GM12878 (cell line): ENCODE measurements around the gene HMGCS1. TPM values are rescaled to one million over a fixed set of nuclear protein-coding genes. Genes with fewer than 3 reads are reported as not detected.

Experiments
- ATAC-seq: fragments of 200-7000 bp; cut with Tn5 transposase; 3 replicates; pipeline ENCODE4 v1.9.1; 2020; ENCODE audit warnings: mild to moderate bottlenecking, moderate library complexity
- BruUV-seq: library from RNA; stranded (reverse); fragments of 400-500 nt; replicated peaks from 2 replicates; lab custom pipeline; 2021; lab: Mats Ljungman, UMichigan
- CTCF ChIA-PET: fragments of 300-600 bp; sonication (Branson Sonifier 250); formaldehyde crosslinking; extraction: SDS; loops from one replicate; lab custom pipeline; 2021; ENCODE audit warnings: inconsistent platforms; lab: Yijun Ruan, JAX
- POLR2A ChIA-PET: fragments of 350-600 bp; formaldehyde crosslinking; extraction: SDS; loops from one replicate; lab custom pipeline; 2021; ENCODE audit warnings: inconsistent platforms; lab: Charles Lee
- RAD21 ChIA-PET: fragments of 300-600 bp; sonication (Branson Sonifier 250); formaldehyde crosslinking; loops from one replicate; lab custom pipeline; 2023; ENCODE audit warnings: antibody characterized with exemption; ENCODE audit not compliant: unreplicated experiment; lab: Charles Lee
- SMC1A ChIA-PET: fragments of 300-600 bp; sonication (Branson Sonifier 250); formaldehyde crosslinking; loops from one replicate; lab custom pipeline; 2023; ENCODE audit not compliant: unreplicated experiment, uncharacterized antibody; lab: Charles Lee
- DNase-seq: peaks from one replicate; pipeline ENCODE4 v3.0.0-alpha.2; 2011; ENCODE audit warnings: low read depth, low spot score
- FAIRE-seq: peaks from 3 replicates; lab custom pipeline; 2011; peaks lifted over from hg19 to GRCh38; lab: Jason Lieb, UNC
- H2AFZ ChIP-seq: 2 replicates; pipeline ENCODE4 v1.6.0; 2011; ENCODE audit warnings: low read depth, low read length, control low read depth; ENCODE audit not compliant: control insufficient read depth
- H3K27ac ChIP-seq: 2 replicates; pipeline ENCODE4 v1.5.1; 2011; ENCODE audit warnings: control low read depth; ENCODE audit not compliant: control insufficient read depth, insufficient read depth
- H3K27me3 ChIP-seq, 2 experiments: replicated peaks in 1 of 2; 2 replicates each; pipeline versions ENCODE4 v1.6.0 to v1.6.1; 2011; ENCODE audit warnings: low read length in 1 of 2; ENCODE audit not compliant: control insufficient read depth in 2 of 2, insufficient read depth in 2 of 2
- H3K36me3 ChIP-seq, 2 experiments: 2 replicates each; pipeline ENCODE4 v1.5.1; 2011; ENCODE audit warnings: low read length in 1 of 2; ENCODE audit not compliant: control insufficient read depth in 2 of 2, insufficient read depth in 2 of 2
- H3K4me1 ChIP-seq: 2 replicates; pipeline ENCODE4 v1.6.1; 2011; ENCODE audit warnings: mild to moderate bottlenecking, low read length, moderate library complexity, mixed read lengths; ENCODE audit not compliant: control insufficient read depth, insufficient read depth
- H3K4me2 ChIP-seq: 2 replicates; pipeline ENCODE4 v1.6.0; 2011; ENCODE audit warnings: control low read depth; ENCODE audit not compliant: control insufficient read depth, insufficient read depth
- H3K4me3 ChIP-seq: fragments of 200-600 bp; sonication (generic); 2 replicates; pipeline ENCODE4 v1.5.1; 2016
- H3K79me2 ChIP-seq: 2 replicates; pipeline ENCODE4 v1.6.0; 2011; ENCODE audit warnings: low read length; ENCODE audit not compliant: control insufficient read depth, insufficient read depth
- H3K9ac ChIP-seq: 2 replicates; pipeline ENCODE4 v1.8.0; 2011; ENCODE audit warnings: low read length, control low read depth, mixed read lengths; ENCODE audit not compliant: control insufficient read depth, insufficient read depth
- H3K9me3 ChIP-seq: replicated peaks from 3 replicates; pipeline ENCODE4 v1.5.1; 2011; ENCODE audit warnings: mild to moderate bottlenecking, low read length; ENCODE audit not compliant: control insufficient read depth, insufficient read depth
- H4K20me1 ChIP-seq: 2 replicates; pipeline ENCODE4 v1.6.0; 2011; ENCODE audit not compliant: control insufficient read depth, insufficient read depth
- ATF3 ChIP-seq: IDR thresholded peaks from 2 replicates; pipeline ENCODE4 v1.6.1; 2011; ENCODE audit warnings: low read depth, mild to moderate bottlenecking, low read length, moderate library complexity, borderline replicate concordance; ENCODE audit errors: extremely low read depth
- BCL11A ChIP-seq: IDR thresholded peaks from 2 replicates; pipeline ENCODE4 v1.6.1; 2011; ENCODE audit warnings: low read depth, low read length
- CBX3 ChIP-seq: fragments of 200-600 bp; sonication (generic); IDR thresholded peaks from 2 replicates; pipeline ENCODE4 v1.6.1; 2016; ENCODE audit warnings: low read depth, borderline replicate concordance
- ESRRA ChIP-seq: IDR thresholded peaks from 2 replicates; pipeline ENCODE4 v1.6.1; 2012; ENCODE audit warnings: mild to moderate bottlenecking, low read length, improper control_type of control experiment
- EZH2 ChIP-seq: IDR thresholded peaks from 2 replicates; pipeline ENCODE4 v1.6.1; 2012; ENCODE audit warnings: low read depth, mild to moderate bottlenecking, control low read depth, inconsistent platforms, low read length, borderline replicate concordance; ENCODE audit not compliant: control insufficient read depth
- FOXK2 ChIP-seq: fragments of 450-650 bp; IDR thresholded peaks from 2 replicates; pipeline ENCODE4 v1.6.1; 2017; ENCODE audit warnings: mild to moderate bottlenecking, moderate library complexity
- HDGF ChIP-seq: fragments of 450-650 bp; IDR thresholded peaks from 2 replicates; pipeline ENCODE4 v1.6.1; 2016; ENCODE audit warnings: antibody characterized with exemption
- MEF2B ChIP-seq: fragments of 450-650 bp; IDR thresholded peaks from 2 replicates; pipeline ENCODE4 v1.6.1; 2018; ENCODE audit warnings: mild to moderate bottlenecking, moderate library complexity; ENCODE audit not compliant: partially characterized antibody, poor library complexity, severe bottlenecking
- NR2C1 ChIP-seq: fragments of 450-650 bp; IDR thresholded peaks from 2 replicates; pipeline ENCODE4 v1.6.1; 2017; ENCODE audit warnings: antibody characterized with exemption, mild to moderate bottlenecking, moderate library complexity
- SPI1 ChIP-seq: IDR thresholded peaks from 2 replicates; pipeline ENCODE4 v1.6.1; 2011; ENCODE audit warnings: low read depth, mild to moderate bottlenecking, low read length, moderate library complexity, borderline replicate concordance; ENCODE audit not compliant: insufficient read depth
- SUPT20H ChIP-seq: IDR thresholded peaks from 2 replicates; pipeline ENCODE4 v1.6.1; 2011; ENCODE audit warnings: low read depth, mild to moderate bottlenecking, low read length, moderate library complexity, borderline replicate concordance; ENCODE audit not compliant: control insufficient read depth
- TBL1XR1 ChIP-seq: IDR thresholded peaks from 2 replicates; pipeline ENCODE4 v1.6.1; 2012; ENCODE audit warnings: low read depth, low read length, improper control_type of control experiment
- YBX1 ChIP-seq: fragments of 450-650 bp; IDR thresholded peaks from 2 replicates; pipeline ENCODE4 v1.6.1; 2016; ENCODE audit warnings: antibody characterized with exemption
- ZBED1 ChIP-seq: IDR thresholded peaks from 2 replicates; pipeline ENCODE4 v1.6.1; 2016; ENCODE audit warnings: borderline replicate concordance
- ZNF622 ChIP-seq: fragments of 450-650 bp; IDR thresholded peaks from 2 replicates; pipeline ENCODE4 v1.6.1; 2017; ENCODE audit warnings: mild to moderate bottlenecking, inconsistent platforms
- ZZZ3 ChIP-seq: IDR thresholded peaks from 2 replicates; pipeline ENCODE4 v1.6.1; 2011; ENCODE audit warnings: low read depth; ENCODE audit not compliant: control insufficient read depth, insufficient read length
- WGBS: methylation state at CpG from one replicate; pipeline ENCODE4 v1.1.6; 2016; ENCODE audit warnings: low lambda C conversion rate; ENCODE audit not compliant: insufficient replicate concordance, insufficient coverage; ENCODE audit errors: missing lambda C conversion rate; 5-methylcytosine and 5-hydroxymethylcytosine counted together
- in situ Hi-C: fragments of 300-500 bp; cut with MboI; formaldehyde crosslinking; loops from 9 replicates; pipeline ENCODE4 v1.14.3; 2018; ENCODE audit warnings: mixed read lengths
- intact Hi-C: fragments of 100-400 bp; cut with micrococcal nuclease; formaldehyde crosslinking; loops from one replicate; pipeline ENCODE4 v1.14.2; 2022; ENCODE audit not compliant: unreplicated experiment
- polyA plus RNA-seq, 11 experiments: library from polyadenylated mRNA; depleted of rRNA in 4 of 11; unstranded in 6 of 11; stranded (reverse) in 5 of 11; fragments of >200 nt; fragmentation: Nextera tagmentation in 4 of 11; fragmentation: Illumina TruSeq in 1 of 11; extraction: Ambion mirVana in 4 of 11; extraction: Trizol in 1 of 11; gene quantifications; 1 replicate in 1 of 11; 2 replicates in 10 of 11; pipeline versions ENCODE4 v1.2.1 to v1.2.3, GENCODE V29; 2011 to 2016; ENCODE audit warnings: inconsistent platforms in 2 of 11, missing spikeins in 2 of 11, low read depth in 1 of 11
- total RNA-seq, 4 experiments: library from RNA; depleted of rRNA in 3 of 4; stranded (reverse); fragments of >200 nt in 3 of 4; fragmentation: Illumina TruSeq in 1 of 4; extraction: Trizol in 1 of 4; gene quantifications; 2 replicates each; pipeline versions ENCODE4 v1.2.1 to v1.2.3, GENCODE V29; 2013 to 2021

HMGCS1 gene
- total and polyA plus RNA-seq, 10 of the 15 experiments (the other 5 are each of a cell fraction or from before 2014, with no cell fraction given): 24.0 to 193 (median 108) TPM

GRCh38 chr5:43270645-43271044, 42.6 kb downstream of the HMGCS1 start:
- Histone ChIP-seq H3K79me2 (no peaks in the 10 kb centered on the region), H3K9me3 (peaks cover 2% of the 10 kb centered on the region; the same call in 2 of the 3 replicates)
- TF ChIP-seq FOXK2 (no peak), SPI1 (0 out of 2 replicates have a peak, but pooled peaks have one; percentile 39)
- TF ChIP-seq, all 136 proteins: peak for 1
- no peak overlapping the region for H3K27ac ChIP-seq
- no peak overlapping the region for H3K4me3 ChIP-seq
- H3K4me2 ChIP-seq: no peak overlapping the region
- H3K9ac ChIP-seq: no peak overlapping the region
- H3K4me1 ChIP-seq: peaks cover 3% of the 10 kb centered on the region; the same call in 1 of the 2 replicates
- ChIA-PET CTCF (interaction anchor here (0.6 kb wide), 1 partner anchor 804 kb away, joined by 3 read pairs; no protein-coding TSS in a partner anchor), POLR2A (interaction anchor here (0.6 kb wide), 1 partner anchor 244 kb away, joined by 3 read pairs; no protein-coding TSS in a partner anchor), SMC1A (interaction anchor here (1.0 kb wide), 1 partner anchor 21 kb away, joined by 3 read pairs; no protein-coding TSS in a partner anchor), RAD21 (no interaction called here)
- H2AFZ ChIP-seq: no peak overlapping the region
- FAIRE-seq (no peak), ATAC-seq (no peak), DNase-seq (no peak)
- WGBS: 94% methylated on average over 1 of the region's 1 CpG
- H3K27me3 ChIP-seq: no peaks in the 10 kb centered on the region
- intact Hi-C loops: no loop called here
- H3K36me3 ChIP-seq: no peaks in the 10 kb centered on the region
- H4K20me1 ChIP-seq: no peaks in the 10 kb centered on the region
- no TSS peak for BruUV-seq
- in situ Hi-C loops: no loop called here

- Histone ChIP-seq H3K27me3 (no peaks in the 10 kb centered on the region), H3K36me3 (no peaks in the 10 kb centered on the region), H3K9ac (no peak overlapping the region), H4K20me1 (no peaks in the 10 kb centered on the region), H3K4me3 (no peak overlapping the region), H3K27ac (no peak overlapping the region), H2AFZ (no peak overlapping the region), H3K4me2 (no peak overlapping the region; the same call in 1 of the 2 replicates), H3K4me1 (no peaks in the 10 kb centered on the region; the same call in 1 of the 2 replicates), H3K79me2 (no peaks in the 10 kb centered on the region), H3K9me3 (peaks cover 2% of the 10 kb centered on the region; the same call in 2 of the 3 replicates)
- in situ Hi-C loops (no loop called here), intact Hi-C loops (loop anchor here (1.0 kb wide), 1 partner anchor 23 kb away; no protein-coding TSS in a partner anchor)
- peak; percentile 99 for ATAC-seq
- peak; percentile 66 for DNase-seq
- 0% methylated on average over 1 of the region's 1 CpG for WGBS
- no peak for FAIRE-seq
- ChIA-PET RAD21 (no interaction called here), SMC1A (interaction anchor here (0.9 to 1.0 kb wide), 2 partner anchors 26 to 35 kb away, joined by 3 read pairs; no protein-coding TSS in a partner anchor), CTCF (interaction anchor here (0.6 to 0.9 kb wide), 2 partner anchors 38 to 119 kb away, joined by 3 read pairs; no protein-coding TSS in a partner anchor), POLR2A (interaction anchor here (1.2 kb wide), 1 partner anchor 23 kb away, joined by 4 read pairs; no protein-coding TSS in a partner anchor)
- no TSS peak for BruUV-seq
- TF ChIP-seq TBL1XR1 (0 out of 2 replicates have a peak, but pooled peaks have one; percentile 42), NR2C1 (0 out of 2 replicates have a peak, but pooled peaks have one; percentile 12), ZBED1 (peak; percentile 83; the same call in 1 of the 2 replicates), SUPT20H (no peak), ESRRA (no peak), EZH2 (no peak), ATF3 (no peak), ZNF622 (no peak), YBX1 (no peak), CBX3 (no peak), BCL11A (peak; percentile 100), ZZZ3 (no peak), HDGF (no peak), MEF2B (peak; percentile 63)
These were observed 44.9 kb downstream of the HMGCS1 start for GRCh38 chr5:43268188-43268820.
